Liver (tissue), 3 donors: ENCODE results near the gene CHRM5.

Experiments used
- CTCF ChIP-seq: fragments of 150-350 bp; IDR thresholded peaks from 2 replicates; pipeline ENCODE4 v1.5.1; 2017; ENCODE audit warnings: improper control_type of control experiment, low read depth, low read length; ENCODE audit not compliant: missing input control
- JUND ChIP-seq, 2 donors: IDR thresholded peaks; 2 replicates each; pipeline ENCODE4 v1.6.1; 2016; ENCODE audit warnings: antibody characterized with exemption in 2 of 2
- RAD21 ChIP-seq, 2 donors: IDR thresholded peaks; 2 replicates each; pipeline ENCODE4 v1.6.1; 2016; ENCODE audit warnings: antibody characterized with exemption in 2 of 2, mild to moderate bottlenecking in 2 of 2
- SP1 ChIP-seq: IDR thresholded peaks from 2 replicates; pipeline ENCODE4 v1.6.1; 2018; ENCODE audit warnings: antibody characterized with exemption, mild to moderate bottlenecking
- YY1 ChIP-seq: IDR thresholded peaks from 2 replicates; pipeline ENCODE4 v1.6.1; 2016; ENCODE audit warnings: antibody characterized with exemption, mild to moderate bottlenecking
- TF ChIP-seq, protein P1 (sequence below): IDR thresholded peaks from 2 replicates; pipeline ENCODE4 v1.6.1; 2016; ENCODE audit warnings: antibody characterized with exemption, mild to moderate bottlenecking
- TF ChIP-seq, protein P2 (sequence below): IDR thresholded peaks from 2 replicates; pipeline ENCODE4 v1.6.1; 2016; ENCODE audit warnings: antibody characterized with exemption
- donor health status: healthy.
- donor health status: healthy.

GRCh38 chr15:33988384-33988783 lies 20.1 kb downstream of the CHRM5 start:
- TF ChIP-seq CTCF (no peak), YY1 (no peak), RAD21 (IDR thresholded peaks at IDR 0.05) (no peak), SP1 (no peak), JUND (IDR thresholded peaks at IDR 0.05) (no peak)
- TF ChIP-seq, protein P1, sequence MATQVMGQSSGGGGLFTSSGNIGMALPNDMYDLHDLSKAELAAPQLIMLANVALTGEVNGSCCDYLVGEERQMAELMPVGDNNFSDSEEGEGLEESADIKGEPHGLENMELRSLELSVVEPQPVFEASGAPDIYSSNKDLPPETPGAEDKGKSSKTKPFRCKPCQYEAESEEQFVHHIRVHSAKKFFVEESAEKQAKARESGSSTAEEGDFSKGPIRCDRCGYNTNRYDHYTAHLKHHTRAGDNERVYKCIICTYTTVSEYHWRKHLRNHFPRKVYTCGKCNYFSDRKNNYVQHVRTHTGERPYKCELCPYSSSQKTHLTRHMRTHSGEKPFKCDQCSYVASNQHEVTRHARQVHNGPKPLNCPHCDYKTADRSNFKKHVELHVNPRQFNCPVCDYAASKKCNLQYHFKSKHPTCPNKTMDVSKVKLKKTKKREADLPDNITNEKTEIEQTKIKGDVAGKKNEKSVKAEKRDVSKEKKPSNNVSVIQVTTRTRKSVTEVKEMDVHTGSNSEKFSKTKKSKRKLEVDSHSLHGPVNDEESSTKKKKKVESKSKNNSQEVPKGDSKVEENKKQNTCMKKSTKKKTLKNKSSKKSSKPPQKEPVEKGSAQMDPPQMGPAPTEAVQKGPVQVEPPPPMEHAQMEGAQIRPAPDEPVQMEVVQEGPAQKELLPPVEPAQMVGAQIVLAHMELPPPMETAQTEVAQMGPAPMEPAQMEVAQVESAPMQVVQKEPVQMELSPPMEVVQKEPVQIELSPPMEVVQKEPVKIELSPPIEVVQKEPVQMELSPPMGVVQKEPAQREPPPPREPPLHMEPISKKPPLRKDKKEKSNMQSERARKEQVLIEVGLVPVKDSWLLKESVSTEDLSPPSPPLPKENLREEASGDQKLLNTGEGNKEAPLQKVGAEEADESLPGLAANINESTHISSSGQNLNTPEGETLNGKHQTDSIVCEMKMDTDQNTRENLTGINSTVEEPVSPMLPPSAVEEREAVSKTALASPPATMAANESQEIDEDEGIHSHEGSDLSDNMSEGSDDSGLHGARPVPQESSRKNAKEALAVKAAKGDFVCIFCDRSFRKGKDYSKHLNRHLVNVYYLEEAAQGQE, result no peak
- TF ChIP-seq, protein P2, sequence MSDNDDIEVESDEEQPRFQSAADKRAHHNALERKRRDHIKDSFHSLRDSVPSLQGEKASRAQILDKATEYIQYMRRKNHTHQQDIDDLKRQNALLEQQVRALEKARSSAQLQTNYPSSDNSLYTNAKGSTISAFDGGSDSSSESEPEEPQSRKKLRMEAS, result no peak
